ENCODE results near the gene NECTIN4.

DNA sequence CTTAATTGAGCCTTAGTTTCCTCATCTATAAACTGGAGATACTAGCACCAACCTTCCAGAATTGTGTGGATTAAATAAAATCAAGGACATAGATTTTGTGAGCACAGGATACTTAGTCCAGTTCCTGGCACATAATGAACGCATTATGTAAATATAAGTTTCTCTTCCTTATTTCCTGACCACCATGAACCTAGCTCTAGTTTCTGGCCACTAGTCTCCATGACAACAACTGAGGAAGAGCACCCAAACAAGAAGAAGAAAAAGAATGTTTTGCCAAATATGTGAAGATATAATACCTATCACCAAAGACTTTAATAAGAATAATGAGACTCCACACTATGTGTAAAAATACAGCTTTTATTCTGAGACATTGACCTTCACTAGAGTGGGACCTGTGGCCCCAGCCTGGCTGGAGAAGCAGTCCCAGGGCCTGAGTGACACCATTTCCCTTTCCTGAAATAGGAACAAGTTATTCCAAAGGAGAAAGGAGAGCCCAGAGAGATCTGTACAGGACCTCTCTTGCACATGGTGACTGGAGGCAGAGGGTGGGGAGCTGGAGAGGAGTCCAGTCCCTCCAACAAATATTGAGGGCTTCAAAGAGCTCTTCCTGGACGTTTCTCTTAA, 42.6 kb downstream of the NECTIN4 start:
- TF ChIP-seq, protein P1, sequence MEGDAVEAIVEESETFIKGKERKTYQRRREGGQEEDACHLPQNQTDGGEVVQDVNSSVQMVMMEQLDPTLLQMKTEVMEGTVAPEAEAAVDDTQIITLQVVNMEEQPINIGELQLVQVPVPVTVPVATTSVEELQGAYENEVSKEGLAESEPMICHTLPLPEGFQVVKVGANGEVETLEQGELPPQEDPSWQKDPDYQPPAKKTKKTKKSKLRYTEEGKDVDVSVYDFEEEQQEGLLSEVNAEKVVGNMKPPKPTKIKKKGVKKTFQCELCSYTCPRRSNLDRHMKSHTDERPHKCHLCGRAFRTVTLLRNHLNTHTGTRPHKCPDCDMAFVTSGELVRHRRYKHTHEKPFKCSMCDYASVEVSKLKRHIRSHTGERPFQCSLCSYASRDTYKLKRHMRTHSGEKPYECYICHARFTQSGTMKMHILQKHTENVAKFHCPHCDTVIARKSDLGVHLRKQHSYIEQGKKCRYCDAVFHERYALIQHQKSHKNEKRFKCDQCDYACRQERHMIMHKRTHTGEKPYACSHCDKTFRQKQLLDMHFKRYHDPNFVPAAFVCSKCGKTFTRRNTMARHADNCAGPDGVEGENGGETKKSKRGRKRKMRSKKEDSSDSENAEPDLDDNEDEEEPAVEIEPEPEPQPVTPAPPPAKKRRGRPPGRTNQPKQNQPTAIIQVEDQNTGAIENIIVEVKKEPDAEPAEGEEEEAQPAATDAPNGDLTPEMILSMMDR (IDR thresholded peaks at IDR 0.05; ENCODE audit: borderline replicate concordance, extremely low read depth, low read length, poor library complexity, severe bottlenecking): no peak
- TF ChIP-seq EZH2 (IDR thresholded peaks at IDR 0.05; ENCODE audit: borderline replicate concordance, low read depth, low read length, severe bottlenecking): no peak
